RWPE2 (cell line): ENCODE data around the gene VANGL1.
A peak's percentile ranks its signal among the peaks of the same experiment; 100 is the strongest.

Experiments
- ATAC-seq: fragments of 200-7000 bp; cut with Tn5 transposase; 3 replicates; pipeline ENCODE4 v1.9.1; 2021; ENCODE audit warnings: low read depth
- DNase-seq: peaks from one replicate; pipeline ENCODE4 v3.0.0-alpha.2; 2020; ENCODE audit warnings: low spot score
- H3K27ac ChIP-seq: fragments of 450-650 bp; 2 replicates; pipeline ENCODE4 v1.5.1; 2017; ENCODE audit warnings: mild to moderate bottlenecking; ENCODE audit not compliant: poor library complexity, severe bottlenecking
- H3K27me3 ChIP-seq: fragments of 250-450 bp; sonication (Bioruptor Pico); 2 replicates; pipeline ENCODE4 v1.5.1; 2021; ENCODE audit warnings: mild to moderate bottlenecking, moderate library complexity; ENCODE audit not compliant: insufficient read depth, poor library complexity, severe bottlenecking
- H3K36me3 ChIP-seq: fragments of 250-450 bp; sonication (Bioruptor Pico); 2 replicates; pipeline ENCODE4 v1.5.1; 2020; ENCODE audit warnings: low read depth, mild to moderate bottlenecking, moderate library complexity
- H3K4me1 ChIP-seq: fragments of 250-450 bp; sonication (Bioruptor Pico); 2 replicates; pipeline ENCODE4 v1.5.1; 2021; ENCODE audit warnings: mild to moderate bottlenecking, moderate library complexity; ENCODE audit not compliant: insufficient read depth, poor library complexity, severe bottlenecking
- H3K4me3 ChIP-seq: fragments of 250-450 bp; sonication (Bioruptor Pico); 2 replicates; pipeline ENCODE4 v1.5.1; 2021; ENCODE audit warnings: mild to moderate bottlenecking, moderate library complexity; ENCODE audit not compliant: severe bottlenecking
- H3K9me3 ChIP-seq: fragments of 250-450 bp; sonication (Bioruptor Pico); 2 replicates; pipeline ENCODE4 v1.5.1; 2021; ENCODE audit warnings: mild to moderate bottlenecking, moderate library complexity; ENCODE audit not compliant: severe bottlenecking
- TF ChIP-seq, protein P1 (sequence below): fragments of 450-650 bp; IDR thresholded peaks from one replicate; pipeline ENCODE4 v1.5.1; 2017; ENCODE audit warnings: mild to moderate bottlenecking, moderate library complexity; ENCODE audit not compliant: poor library complexity, severe bottlenecking

VANGL1 gene

DNA sequence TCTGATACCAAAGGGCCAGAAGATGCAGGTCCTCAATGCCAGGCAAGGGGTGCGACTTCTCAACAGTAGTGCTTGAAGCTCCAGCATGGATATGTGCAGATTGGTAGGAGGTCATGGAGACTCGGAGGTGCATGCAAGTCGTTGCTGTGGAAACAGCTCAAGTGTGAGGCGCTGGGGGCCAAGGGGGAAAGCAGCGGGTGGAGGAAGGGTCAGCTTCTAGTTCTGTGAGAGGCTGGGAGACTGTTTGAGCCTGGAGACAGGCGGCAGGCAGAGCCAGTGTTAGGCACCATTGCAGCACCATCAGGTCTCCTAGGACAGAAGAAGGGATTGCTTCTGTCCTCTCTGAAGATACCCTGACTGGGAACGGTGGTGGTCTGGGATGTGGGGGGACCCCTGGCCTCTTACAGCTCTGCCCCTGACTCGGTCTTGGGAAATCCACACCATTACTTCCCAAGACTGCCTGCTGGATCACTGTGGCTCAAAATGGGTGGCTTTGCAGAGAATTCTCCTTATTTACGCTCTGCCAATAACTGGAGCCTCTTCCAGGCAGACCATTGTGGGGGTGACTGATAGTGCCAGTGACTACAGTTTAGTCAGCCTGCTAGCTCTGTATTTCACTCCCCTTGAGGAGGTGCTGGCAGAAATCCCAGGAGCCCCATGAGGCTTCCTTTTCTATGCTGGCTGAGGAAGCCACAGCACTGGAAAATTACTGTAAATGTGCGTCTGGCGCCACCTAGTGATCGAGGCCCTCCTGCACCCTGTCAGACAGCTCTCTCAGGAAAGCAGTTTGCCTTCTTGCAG is 46.3 kb upstream of the VANGL1 start:
- DNase-seq (peak; percentile 78), ATAC-seq (peak; percentile 95)
- TF ChIP-seq, protein P1, sequence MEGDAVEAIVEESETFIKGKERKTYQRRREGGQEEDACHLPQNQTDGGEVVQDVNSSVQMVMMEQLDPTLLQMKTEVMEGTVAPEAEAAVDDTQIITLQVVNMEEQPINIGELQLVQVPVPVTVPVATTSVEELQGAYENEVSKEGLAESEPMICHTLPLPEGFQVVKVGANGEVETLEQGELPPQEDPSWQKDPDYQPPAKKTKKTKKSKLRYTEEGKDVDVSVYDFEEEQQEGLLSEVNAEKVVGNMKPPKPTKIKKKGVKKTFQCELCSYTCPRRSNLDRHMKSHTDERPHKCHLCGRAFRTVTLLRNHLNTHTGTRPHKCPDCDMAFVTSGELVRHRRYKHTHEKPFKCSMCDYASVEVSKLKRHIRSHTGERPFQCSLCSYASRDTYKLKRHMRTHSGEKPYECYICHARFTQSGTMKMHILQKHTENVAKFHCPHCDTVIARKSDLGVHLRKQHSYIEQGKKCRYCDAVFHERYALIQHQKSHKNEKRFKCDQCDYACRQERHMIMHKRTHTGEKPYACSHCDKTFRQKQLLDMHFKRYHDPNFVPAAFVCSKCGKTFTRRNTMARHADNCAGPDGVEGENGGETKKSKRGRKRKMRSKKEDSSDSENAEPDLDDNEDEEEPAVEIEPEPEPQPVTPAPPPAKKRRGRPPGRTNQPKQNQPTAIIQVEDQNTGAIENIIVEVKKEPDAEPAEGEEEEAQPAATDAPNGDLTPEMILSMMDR, result peak; percentile 95
- no peaks in the 10 kb centered on the region for H3K36me3 ChIP-seq
- no peaks in the 10 kb centered on the region for H3K27me3 ChIP-seq
- no peak overlapping the region for H3K27ac ChIP-seq
- no peaks in the 10 kb centered on the region for H3K4me1 ChIP-seq
- no peak overlapping the region for H3K4me3 ChIP-seq
- no peaks in the 10 kb centered on the region for H3K9me3 ChIP-seq

DNA sequence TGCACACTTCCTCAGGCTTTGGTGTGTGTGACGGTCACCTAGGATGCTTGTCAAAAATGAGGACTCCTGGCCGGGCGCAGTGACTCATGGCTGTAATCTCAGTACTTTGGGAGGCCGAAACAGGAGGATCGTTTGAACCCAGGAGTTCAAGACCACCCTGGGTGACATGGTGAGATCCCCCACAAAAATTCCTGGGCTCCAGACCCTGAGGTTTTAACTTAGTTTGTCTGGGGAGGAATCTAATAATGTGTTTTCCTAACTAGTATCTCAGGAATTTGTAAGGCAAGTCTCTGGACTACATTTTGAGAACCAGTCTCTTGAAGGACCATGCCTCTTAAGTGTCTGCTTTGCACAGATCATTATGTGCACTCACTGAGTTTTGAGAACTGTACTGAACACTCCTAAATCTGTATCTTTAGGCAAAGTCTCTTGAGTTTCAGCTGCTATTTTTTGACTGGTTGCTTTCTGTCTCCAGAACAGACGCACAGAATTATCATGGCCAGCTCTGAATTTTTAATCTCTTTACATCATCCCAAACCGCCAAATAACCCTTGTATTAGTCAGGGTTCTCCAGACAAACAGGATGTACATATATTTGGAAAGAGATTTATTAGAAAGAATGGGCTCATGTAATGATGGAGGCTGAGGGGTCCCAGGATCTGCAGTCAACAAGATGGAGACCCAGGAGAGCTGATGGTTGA is 45.5 kb upstream of the VANGL1 start:
- Histone ChIP-seq H3K27ac (peak overlapping the region; percentile 1), H3K4me3 (no peak overlapping the region), H3K4me1 (no peaks in the 10 kb centered on the region), H3K9me3 (no peaks in the 10 kb centered on the region), H3K27me3 (no peaks in the 10 kb centered on the region), H3K36me3 (no peaks in the 10 kb centered on the region)
- TF ChIP-seq, protein P1, result peak; percentile 75
- DNase-seq, result no peak
- ATAC-seq, result peak; percentile 33; the same call in 1 of the 3 replicates

DNA sequence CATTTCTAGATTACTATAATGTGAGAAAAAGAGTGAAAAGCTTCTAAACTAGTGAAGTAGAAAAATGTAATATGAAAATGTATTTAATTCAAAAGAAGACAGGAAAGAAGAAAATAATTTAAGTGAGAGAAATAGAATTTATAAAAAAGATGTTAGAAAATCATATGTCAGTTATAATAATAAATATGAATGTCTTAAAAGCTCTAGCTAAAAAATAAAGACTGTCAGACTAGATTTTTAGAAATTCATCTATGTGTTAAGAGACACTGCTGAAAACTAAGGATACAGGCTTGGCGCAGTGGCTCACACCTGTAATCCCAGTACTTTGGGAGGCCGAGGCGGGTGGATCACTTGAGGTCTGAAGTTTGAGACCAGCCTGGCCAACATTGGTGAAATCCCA is 37.3 kb upstream of the VANGL1 start:
- ATAC-seq (no peak), DNase-seq (no peak)
- H3K4me3 ChIP-seq, result no peak overlapping the region
- no peak overlapping the region for H3K27ac ChIP-seq
- no peaks in the 10 kb centered on the region for H3K27me3 ChIP-seq
- peaks cover 3% of the 10 kb centered on the region for H3K4me1 ChIP-seq
- H3K9me3 ChIP-seq, result no peaks in the 10 kb centered on the region
- H3K36me3 ChIP-seq, result no peaks in the 10 kb centered on the region
- TF ChIP-seq, protein P1, result no peak

DNA sequence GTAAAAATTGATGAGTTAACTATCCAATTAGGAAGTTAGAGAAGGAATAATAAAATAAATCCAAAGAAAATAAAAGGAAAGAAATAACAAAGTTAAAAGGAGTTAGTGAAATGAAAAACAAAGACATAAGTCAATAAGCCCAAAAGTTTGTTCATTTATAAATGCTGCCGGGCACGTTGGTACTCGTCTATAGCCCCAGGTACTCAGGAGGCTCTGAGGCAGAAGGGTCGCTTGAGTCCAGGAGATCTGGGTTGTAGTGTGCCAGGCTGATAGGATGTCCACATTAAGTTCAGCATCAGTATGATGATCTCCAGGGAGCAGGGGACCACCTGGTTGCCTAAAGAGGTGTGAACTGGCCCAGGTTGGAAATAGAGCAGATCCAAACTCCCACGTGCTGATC is 35.5 kb upstream of the VANGL1 start:
- H3K4me3 ChIP-seq, result no peak overlapping the region
- no peaks in the 10 kb centered on the region for H3K9me3 ChIP-seq
- no peak for DNase-seq
- no peaks in the 10 kb centered on the region for H3K36me3 ChIP-seq
- TF ChIP-seq, protein P1, result no peak
- H3K27me3 ChIP-seq, result no peaks in the 10 kb centered on the region
- H3K27ac ChIP-seq, result no peak overlapping the region
- H3K4me1 ChIP-seq, result peaks cover 3% of the 10 kb centered on the region
- ATAC-seq, result no peak
